ENCODE results near the gene DNAH3. TPM values are rescaled to one million over a fixed set of nuclear protein-coding genes. Genes with fewer than 3 reads are reported as not detected.

The DNAH3 gene
- total RNA-seq, 1 donor, result not detected

DNA sequence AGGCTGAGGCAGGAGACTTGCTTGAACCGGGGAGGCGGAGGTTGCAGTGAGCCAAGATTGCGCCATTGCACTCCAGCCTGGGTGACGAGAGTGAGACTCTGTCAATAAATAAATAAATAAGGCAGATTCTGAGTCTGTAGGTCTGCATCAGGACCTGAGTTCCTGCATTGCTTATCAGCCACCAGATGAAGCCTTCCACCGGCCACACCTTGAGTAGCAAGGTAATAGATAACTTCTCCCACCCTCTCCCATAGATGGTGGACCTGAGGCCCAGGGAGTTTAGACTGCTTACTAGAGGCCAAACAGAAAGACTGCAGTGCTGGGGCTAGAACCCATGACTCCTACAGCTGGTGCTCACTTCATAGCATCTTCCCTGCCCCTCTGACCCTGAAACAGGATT lies 38.7 kb upstream of the DNAH3 start:
- Histone ChIP-seq H4K20me1 (ENCODE audit: insufficient read depth, low read length) (no peaks in the 10 kb centered on the region), H3K4me2 (ENCODE audit: insufficient read depth, low read length) (no peak overlapping the region), H3K36me3 (ENCODE audit: insufficient read depth, low read length) (no peaks in the 10 kb centered on the region), H3K4me1 (ENCODE audit: insufficient read depth, low read length) (peaks cover 9% of the 10 kb centered on the region), H3K27ac (ENCODE audit: low read depth, low read length) (no peak overlapping the region), H3K4me3 (ENCODE audit: insufficient read depth, low read length) (no peak overlapping the region), H3K79me2 (ENCODE audit: insufficient read depth, low read length) (no peaks in the 10 kb centered on the region), H2AFZ (ENCODE audit: low read length) (no peak overlapping the region), H3K9me3 (ENCODE audit: low read depth, low read length) (no peaks in the 10 kb centered on the region), H3K27me3 (ENCODE audit: insufficient read depth, low read length) (peaks cover 16% of the 10 kb centered on the region)
- DNase-seq (ENCODE audit: insufficient read length, low spot score, missing footprints), result no peak
- TF ChIP-seq, protein P1, sequence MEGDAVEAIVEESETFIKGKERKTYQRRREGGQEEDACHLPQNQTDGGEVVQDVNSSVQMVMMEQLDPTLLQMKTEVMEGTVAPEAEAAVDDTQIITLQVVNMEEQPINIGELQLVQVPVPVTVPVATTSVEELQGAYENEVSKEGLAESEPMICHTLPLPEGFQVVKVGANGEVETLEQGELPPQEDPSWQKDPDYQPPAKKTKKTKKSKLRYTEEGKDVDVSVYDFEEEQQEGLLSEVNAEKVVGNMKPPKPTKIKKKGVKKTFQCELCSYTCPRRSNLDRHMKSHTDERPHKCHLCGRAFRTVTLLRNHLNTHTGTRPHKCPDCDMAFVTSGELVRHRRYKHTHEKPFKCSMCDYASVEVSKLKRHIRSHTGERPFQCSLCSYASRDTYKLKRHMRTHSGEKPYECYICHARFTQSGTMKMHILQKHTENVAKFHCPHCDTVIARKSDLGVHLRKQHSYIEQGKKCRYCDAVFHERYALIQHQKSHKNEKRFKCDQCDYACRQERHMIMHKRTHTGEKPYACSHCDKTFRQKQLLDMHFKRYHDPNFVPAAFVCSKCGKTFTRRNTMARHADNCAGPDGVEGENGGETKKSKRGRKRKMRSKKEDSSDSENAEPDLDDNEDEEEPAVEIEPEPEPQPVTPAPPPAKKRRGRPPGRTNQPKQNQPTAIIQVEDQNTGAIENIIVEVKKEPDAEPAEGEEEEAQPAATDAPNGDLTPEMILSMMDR (IDR thresholded peaks at IDR 0.05; ENCODE audit: extremely low read depth, low read depth, low read length), result no peak

DNA sequence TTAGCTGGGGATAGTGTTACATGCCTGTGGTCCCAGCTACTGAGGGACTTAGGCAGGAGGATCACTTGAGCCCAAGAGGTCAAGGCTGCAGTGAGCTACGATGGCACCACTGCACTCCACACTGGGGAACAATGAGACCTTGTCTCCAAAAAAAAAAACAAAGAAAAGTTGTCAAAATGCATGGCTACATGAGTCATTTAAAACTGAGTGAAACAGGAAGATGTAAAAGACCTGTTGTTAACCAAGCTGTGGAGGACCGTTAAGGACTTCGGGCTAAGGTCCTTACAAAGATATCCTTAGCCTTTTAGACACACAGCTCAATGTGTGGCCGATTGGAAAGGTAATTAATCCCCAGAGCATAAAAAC lies 35.7 kb upstream of the DNAH3 start:
- DNase-seq (ENCODE audit: insufficient read length, low spot score, missing footprints), result no peak
- no peak overlapping the region for H3K4me3 ChIP-seq (ENCODE audit: insufficient read depth, low read length)
- peaks cover 9% of the 10 kb centered on the region for H3K4me1 ChIP-seq (ENCODE audit: insufficient read depth, low read length)
- H3K27me3 ChIP-seq (ENCODE audit: insufficient read depth, low read length), result peaks cover 5% of the 10 kb centered on the region
- H3K27ac ChIP-seq (ENCODE audit: low read depth, low read length), result no peak overlapping the region
- H4K20me1 ChIP-seq (ENCODE audit: insufficient read depth, low read length), result no peaks in the 10 kb centered on the region
- TF ChIP-seq, protein P1 (IDR thresholded peaks at IDR 0.05; ENCODE audit: extremely low read depth, low read depth, low read length), result no peak
- no peak overlapping the region for H3K4me2 ChIP-seq (ENCODE audit: insufficient read depth, low read length)
- H3K79me2 ChIP-seq (ENCODE audit: insufficient read depth, low read length), result no peaks in the 10 kb centered on the region
- peaks cover 5% of the 10 kb centered on the region for H3K36me3 ChIP-seq (ENCODE audit: insufficient read depth, low read length)
- H2AFZ ChIP-seq (ENCODE audit: low read length), result no peak overlapping the region
- no peaks in the 10 kb centered on the region for H3K9me3 ChIP-seq (ENCODE audit: low read depth, low read length)

DNA sequence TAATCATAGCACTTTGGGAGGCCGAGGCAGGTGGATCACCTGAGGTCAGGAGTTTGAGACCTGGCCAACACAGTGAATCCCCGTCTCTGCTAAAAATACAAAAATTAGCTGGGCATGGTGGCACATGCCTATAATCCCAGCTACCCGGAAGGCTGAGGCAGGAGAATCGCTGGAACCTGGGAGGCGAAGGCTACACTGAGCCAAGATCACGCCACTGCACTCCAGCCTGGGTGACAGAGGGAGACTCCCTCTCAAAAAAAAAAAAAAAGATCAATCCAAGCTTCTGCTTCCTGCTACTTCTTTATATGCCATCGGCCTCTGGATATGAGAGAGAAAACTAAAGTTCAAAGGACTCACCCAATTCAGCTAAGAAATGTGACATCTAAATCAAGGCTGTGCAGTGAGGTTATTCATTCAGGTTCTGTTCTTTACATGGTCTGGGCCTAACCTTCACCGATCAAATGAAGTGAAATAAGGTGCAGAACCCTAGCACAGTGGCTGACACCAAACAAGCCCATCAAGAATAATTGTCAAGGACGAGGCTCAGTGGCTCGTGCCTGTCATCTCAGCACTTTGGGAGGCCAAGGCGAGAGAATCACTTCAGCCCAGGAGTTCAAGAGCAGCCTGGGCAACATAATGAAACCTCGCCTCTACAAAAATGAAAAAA lies 35.1 kb upstream of the DNAH3 start:
- H3K9me3 ChIP-seq (ENCODE audit: low read depth, low read length), result no peaks in the 10 kb centered on the region
- H3K36me3 ChIP-seq (ENCODE audit: insufficient read depth, low read length), result peaks cover 10% of the 10 kb centered on the region
- H3K79me2 ChIP-seq (ENCODE audit: insufficient read depth, low read length), result no peaks in the 10 kb centered on the region
- no peaks in the 10 kb centered on the region for H4K20me1 ChIP-seq (ENCODE audit: insufficient read depth, low read length)
- no peak overlapping the region for H3K27ac ChIP-seq (ENCODE audit: low read depth, low read length)
- no peak for DNase-seq (ENCODE audit: insufficient read length, low spot score, missing footprints)
- H3K4me1 ChIP-seq (ENCODE audit: insufficient read depth, low read length), result peaks cover 9% of the 10 kb centered on the region
- H3K4me2 ChIP-seq (ENCODE audit: insufficient read depth, low read length), result no peak overlapping the region
- H2AFZ ChIP-seq (ENCODE audit: low read length), result no peak overlapping the region
- peaks cover 5% of the 10 kb centered on the region for H3K27me3 ChIP-seq (ENCODE audit: insufficient read depth, low read length)
- TF ChIP-seq, protein P1 (IDR thresholded peaks at IDR 0.05; ENCODE audit: extremely low read depth, low read depth, low read length), result no peak
- H3K4me3 ChIP-seq (ENCODE audit: insufficient read depth, low read length), result no peak overlapping the region

- peaks cover 12% of the 10 kb centered on the region for H3K36me3 ChIP-seq (ENCODE audit: insufficient read depth, low read length)
- H4K20me1 ChIP-seq (ENCODE audit: insufficient read depth, low read length), result no peaks in the 10 kb centered on the region
- DNase-seq (ENCODE audit: insufficient read length, low spot score, missing footprints), result no peak
- no peaks in the 10 kb centered on the region for H3K79me2 ChIP-seq (ENCODE audit: insufficient read depth, low read length)
- H3K27me3 ChIP-seq (ENCODE audit: insufficient read depth, low read length), result no peaks in the 10 kb centered on the region
- H3K27ac ChIP-seq (ENCODE audit: low read depth, low read length), result no peak overlapping the region
- TF ChIP-seq, protein P1 (IDR thresholded peaks at IDR 0.05; ENCODE audit: extremely low read depth, low read depth, low read length), result no peak
- peaks cover 9% of the 10 kb centered on the region for H3K4me1 ChIP-seq (ENCODE audit: insufficient read depth, low read length)
- no peaks in the 10 kb centered on the region for H3K9me3 ChIP-seq (ENCODE audit: low read depth, low read length)
- H3K4me2 ChIP-seq (ENCODE audit: insufficient read depth, low read length), result no peak overlapping the region
- H3K4me3 ChIP-seq (ENCODE audit: insufficient read depth, low read length), result no peak overlapping the region
- H2AFZ ChIP-seq (ENCODE audit: low read length), result no peak overlapping the region
Observed at GRCh38 chr16:21184834-21185233, 34.2 kb upstream of the DNAH3 start.

Data from osteoblast (primary cell).